ENCODE measurements around the gene MOB3B.

The MOB3B gene

DNA sequence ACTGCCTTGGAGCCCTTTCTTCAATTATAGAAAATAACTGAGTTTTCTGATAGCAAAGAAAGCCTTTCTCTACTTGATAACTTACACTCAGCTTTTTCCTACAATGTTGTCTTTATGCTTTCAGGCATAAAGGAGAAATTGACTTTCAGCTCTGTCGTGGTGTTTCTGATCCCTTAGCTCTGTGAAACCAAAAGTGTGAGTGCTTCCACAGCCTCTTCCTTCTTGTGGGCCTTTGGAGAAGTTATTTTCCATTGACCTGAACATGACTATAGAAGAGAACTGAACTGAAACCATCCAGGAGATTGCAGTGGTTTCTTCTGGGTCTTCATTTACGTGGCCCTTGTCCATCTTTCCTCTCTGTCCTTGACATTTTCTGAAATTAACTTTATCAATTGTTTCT, 173.2 kb downstream of the MOB3B start:
- DNase-seq, result no peak

GRCh38 chr9:27355166-27355565, 174.4 kb downstream of the MOB3B start:
- DNase-seq, result no peak

GRCh38 chr9:27353474-27354229, 176.0 kb downstream of the MOB3B start:
- peak; percentile 11 for DNase-seq

GRCh38 chr9:27353166-27353473, 176.5 kb downstream of the MOB3B start:
- no peak for DNase-seq

DNA sequence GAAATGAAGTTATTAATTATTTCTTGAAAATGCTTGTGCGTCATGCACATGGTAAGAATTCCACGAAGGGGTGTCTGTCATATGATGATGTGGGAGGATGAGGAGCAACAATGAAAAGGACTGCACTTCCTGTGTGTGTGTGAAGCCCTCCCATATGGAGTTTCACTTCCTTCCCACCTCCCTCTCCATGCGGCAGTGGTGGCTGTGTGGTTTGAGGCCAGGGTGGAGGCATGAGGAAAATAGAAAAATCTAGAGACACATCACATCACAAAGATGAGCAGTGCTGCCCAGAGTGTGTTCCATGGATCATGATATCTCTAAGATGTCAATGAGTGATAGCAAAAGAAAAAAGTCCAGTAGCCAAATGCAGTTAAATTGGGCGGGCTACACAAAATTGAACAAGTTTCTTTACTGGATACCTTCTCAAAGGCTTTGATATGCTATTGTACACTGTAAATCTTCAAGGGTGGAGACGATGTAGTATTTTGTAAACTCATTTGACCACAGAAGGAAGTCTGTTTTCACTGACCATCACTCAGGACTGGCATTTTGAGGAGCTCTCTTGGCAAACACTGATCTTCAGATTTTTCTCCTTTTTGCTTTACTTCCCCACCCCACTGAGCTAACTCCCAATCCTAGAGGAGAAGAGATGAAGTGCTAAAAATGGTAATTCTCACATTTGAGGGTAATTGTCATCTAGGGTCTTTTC, 177.0 kb downstream of the MOB3B start:
- no peak for DNase-seq

- peak; percentile 12 for DNase-seq
Observed at GRCh38 chr9:27351438-27351837, 178.2 kb downstream of the MOB3B start.

DNA sequence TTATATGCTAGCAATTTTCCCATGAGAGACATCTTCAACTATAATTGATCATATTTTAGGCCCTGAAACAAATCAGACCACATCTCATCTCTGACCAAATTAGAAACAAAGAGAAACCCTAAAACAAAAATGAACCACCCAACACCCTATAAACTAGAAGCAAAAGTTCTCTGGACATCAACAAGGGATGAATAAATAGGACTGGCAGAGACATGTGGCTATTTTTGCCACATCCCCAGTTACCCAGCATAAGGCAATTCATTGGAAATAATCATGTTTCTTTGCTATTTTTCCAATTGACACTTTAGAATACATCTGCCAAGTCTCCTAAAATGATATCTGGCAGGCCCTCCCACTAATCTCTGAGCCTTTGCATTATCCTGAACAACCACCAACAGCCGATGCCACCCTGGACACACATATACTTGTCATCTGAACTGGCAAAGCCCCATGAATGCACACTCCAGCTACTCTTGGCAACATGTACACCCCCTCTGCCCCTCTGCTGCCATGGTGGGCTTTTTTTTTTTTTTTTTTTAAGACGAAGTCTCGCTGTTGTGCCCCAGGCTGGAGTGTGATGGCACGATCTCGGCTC, 179.1 kb downstream of the MOB3B start:
- no peak for DNase-seq

- no peak for DNase-seq
Observed at GRCh38 chr9:27349698-27350080, 179.9 kb downstream of the MOB3B start.

DNA sequence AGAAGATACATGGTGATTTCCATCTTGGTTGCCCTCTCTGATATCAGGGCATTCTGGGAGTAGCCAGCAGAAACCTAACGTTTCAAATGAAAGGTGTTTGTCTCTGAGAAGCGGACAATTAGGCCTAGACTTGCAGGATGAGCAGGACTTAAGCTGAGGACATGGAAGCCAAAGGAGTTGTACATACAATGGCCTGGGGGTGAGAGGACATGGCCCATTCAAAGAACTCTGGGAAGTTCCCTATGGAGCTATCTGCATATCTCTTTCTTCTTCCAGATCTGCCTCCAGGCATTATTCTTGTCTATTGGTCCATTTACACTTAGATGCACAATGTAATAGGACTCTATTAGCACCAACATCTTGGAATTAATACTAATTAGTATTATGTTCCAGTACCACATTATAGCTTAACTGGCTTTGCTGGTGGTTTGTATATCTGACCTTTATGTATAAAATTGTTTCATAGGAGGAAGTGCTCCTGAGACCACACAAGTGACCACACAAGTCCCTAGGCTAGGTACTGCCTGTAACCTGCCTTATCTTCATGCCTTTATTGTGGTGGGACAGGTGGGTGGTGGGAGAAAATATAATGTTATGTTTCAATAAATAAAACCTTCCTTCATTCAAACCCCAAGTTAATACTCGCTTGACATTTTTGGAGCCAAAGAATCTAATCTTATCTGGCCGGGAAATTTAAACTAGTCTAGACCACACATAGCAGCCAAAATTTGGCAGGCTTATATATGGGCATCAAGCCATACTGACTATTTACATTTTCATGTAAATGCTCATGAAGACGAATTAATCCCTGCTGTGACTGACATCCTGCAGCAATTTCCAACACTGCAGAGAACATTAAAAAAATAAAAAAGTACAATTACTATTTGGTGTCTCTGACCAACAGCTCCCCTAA, 180.6 kb downstream of the MOB3B start:
- no peak for DNase-seq

GRCh38 chr9:27347889-27348288, 181.7 kb downstream of the MOB3B start:
- DNase-seq, result no peak

GRCh38 chr9:27344776-27345175, 184.8 kb downstream of the MOB3B start:
- no peak for DNase-seq

DNA sequence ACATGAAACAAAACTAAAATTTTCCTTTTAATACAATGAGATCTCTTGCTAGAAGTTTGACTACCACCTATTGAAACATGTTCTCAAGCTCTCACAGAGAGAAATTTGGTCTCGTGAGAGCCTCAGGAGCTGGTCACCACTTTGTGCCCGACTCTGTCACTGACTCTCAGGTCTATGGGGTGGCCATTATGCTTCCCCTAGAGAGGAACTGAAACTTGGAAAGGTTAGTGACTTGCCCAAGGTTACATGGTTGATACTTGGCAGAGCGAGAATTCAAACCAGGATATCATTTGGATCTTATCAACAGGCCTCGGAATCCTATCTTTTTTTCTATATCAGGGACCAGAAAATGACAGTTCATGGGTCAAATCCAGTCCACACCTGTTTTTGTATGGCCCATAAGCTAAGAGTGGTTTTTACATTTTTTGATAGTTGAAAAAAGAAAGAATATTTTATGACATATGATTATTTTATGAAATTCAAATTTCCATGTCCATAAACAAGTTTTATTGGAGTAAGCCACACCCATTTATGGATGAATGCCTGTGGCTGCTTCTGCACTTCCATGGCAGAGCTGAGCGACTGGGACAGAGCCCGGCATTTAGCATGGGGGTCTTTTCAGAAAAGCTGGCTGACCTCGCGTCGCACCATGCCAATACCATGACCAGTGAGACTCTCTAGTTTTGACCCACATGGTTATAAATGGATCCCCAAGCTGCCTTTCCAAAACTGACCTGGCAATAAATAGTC, 187.9 kb downstream of the MOB3B start:
- DNase-seq, result no peak

GRCh38 chr9:27340961-27341511, 188.6 kb downstream of the MOB3B start:
- no peak for DNase-seq

- no peak for DNase-seq
Observed at GRCh38 chr9:27340285-27340674, 189.3 kb downstream of the MOB3B start.

DNA sequence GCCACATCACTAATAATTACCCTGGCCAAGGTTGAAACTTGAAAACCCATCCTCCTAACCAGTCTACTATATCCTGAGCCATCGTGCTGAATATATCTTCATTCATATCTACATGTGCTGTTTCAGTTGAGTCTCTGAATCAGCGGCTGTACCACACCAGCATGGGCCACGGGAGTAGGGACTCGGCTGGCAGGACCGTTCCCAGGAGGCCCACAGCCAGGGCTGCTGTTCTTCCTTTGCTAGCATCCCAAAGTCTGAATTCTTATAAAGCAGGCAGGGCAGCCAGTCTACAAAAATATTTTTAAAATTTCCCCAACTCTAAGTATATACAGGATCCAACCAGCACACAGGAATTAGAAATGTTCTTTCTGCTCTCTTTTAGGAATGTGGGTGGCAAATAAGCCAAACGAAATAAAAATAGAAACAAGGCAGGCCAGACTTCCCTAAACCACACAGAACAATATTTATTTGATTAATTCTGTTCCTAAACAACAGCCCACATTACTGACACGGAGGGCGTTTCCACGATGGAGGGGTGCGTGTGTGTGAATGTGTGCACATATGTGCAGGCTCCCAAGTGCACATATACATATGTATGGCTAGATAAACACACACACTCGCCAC, 189.8 kb downstream of the MOB3B start:
- DNase-seq, result no peak

DNA sequence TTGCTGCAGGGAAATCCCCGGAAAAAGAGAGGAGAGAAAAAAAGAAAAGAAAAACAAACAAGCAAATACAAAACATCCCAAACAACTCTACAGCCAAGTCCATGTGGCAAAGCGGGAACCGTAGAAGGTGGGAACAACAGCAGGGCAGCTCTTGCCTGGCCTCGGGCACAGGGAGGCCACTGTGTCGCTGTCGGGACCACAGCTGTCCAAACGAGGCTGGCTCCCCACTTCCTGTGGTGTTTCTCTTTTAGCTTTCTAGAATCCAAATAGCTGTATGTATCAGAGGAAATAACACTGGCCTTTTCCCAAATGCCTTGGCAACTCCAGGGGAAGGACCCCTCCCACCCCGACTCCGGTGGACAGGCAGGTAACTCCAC, 191.1 kb downstream of the MOB3B start:
- no peak for DNase-seq

DNA sequence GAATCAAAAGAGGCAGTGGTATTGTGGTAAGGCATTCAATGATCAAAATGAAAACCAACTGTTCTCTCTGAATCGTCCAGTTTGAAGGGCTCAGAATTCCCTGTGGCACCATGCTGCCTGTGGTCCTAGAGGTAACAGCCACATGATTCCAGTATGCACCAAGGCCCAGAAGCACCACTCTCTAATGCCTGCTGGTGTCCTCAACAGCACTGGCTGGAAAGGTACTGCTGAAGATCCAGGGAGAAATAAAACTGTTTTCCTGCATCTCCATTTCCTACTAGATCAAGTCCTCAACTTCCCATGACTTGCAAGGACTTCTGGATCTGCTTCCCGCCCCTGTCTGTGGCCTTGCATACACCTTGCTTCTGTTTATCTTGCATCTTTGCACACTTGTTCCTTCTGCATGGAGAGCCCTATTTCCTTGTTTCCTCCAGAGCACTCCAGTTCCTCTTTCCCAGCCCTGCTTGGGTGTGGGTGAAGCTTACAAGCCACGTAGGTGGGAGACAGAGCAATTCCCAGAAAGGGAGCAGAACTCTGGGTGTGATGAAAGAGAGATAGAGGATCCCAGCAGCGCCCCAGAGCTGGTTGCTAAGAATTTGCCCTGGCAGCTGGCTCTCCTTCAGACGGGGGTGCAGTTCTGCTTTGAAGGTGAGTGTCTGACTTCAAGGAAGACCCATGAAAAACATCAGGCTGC, 191.6 kb downstream of the MOB3B start:
- DNase-seq, result no peak

- DNase-seq, result no peak
Observed at GRCh38 chr9:27337236-27337635, 192.4 kb downstream of the MOB3B start.

- DNase-seq, result no peak
Observed at GRCh38 chr9:27336829-27337228, 192.8 kb downstream of the MOB3B start.

- DNase-seq, result no peak
Observed at GRCh38 chr9:27336126-27336525, 193.5 kb downstream of the MOB3B start.

DNA sequence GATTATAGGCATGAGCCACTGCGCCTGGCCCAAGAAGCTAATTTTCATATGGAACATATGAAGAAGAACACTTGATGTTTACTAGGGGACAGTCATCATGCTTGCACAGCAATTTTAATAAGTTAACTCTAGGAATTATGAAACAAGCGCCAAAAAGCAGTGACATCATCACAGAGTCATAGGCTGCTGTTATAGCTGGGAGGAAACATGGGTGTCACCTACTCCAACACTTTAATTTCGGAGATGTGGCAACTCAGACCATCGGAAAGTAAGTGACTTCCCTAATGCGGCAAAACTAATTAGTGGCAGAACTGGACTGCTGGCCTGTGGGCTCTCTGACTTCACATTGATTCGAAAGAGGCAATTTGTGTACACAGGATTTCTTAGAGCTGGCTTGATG, 194.5 kb downstream of the MOB3B start:
- no peak for DNase-seq

Data from hematopoietic multipotent progenitor cell treated with erythropoietin and hydrocortisone succinate and interleukin-3 and kit ligand, for 8 days (in vitro differentiated cells).